Activated naive CD8-positive, alpha-beta T cell (primary cell): ENCODE results near the gene PRL.

Source experiments
- H3K27ac Mint-ChIP-seq: one replicate; pipeline ENCODE4 v1.8.0; 2021; ENCODE audit warnings: mixed read lengths
- H3K27me3 Mint-ChIP-seq: one replicate; pipeline ENCODE4 v1.8.0; 2021; ENCODE audit warnings: mixed read lengths
- H3K36me3 Mint-ChIP-seq: one replicate; pipeline ENCODE4 v1.8.0; 2021; ENCODE audit warnings: mixed read lengths
- H3K4me1 Mint-ChIP-seq: one replicate; pipeline ENCODE4 v1.8.0; 2021; ENCODE audit warnings: low read depth, mixed read lengths
- H3K4me3 Mint-ChIP-seq: one replicate; pipeline ENCODE4 v1.8.0; 2021; ENCODE audit warnings: mild to moderate bottlenecking, mixed read lengths
- H3K9me3 Mint-ChIP-seq: one replicate; pipeline ENCODE4 v1.8.0; 2021; ENCODE audit warnings: low read depth, mixed read lengths

PRL gene

DNA sequence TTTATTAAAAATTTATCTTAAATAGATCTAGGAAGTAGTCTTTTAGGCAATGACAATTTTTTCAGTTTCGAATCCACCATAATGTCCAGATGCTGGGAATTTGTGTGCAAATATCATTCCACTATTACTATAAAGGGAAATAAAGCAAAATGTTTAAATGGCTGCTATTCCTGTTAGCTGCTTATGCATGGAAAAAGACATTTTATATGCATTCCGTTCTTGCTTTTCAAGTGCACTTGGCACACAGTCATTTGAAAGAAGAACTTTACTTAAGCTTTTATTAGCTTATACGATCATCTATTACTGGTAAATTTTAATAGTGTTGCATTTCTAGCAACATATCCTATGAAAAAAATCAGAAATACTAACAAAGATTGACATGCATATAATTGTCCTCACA is 42.0 kb downstream of the PRL start:
- Mint-ChIP-seq H3K27me3 (no peaks in the 10 kb centered on the region), H3K4me1 (no peaks in the 10 kb centered on the region), H3K4me3 (no peak overlapping the region), H3K27ac (no peak overlapping the region), H3K9me3 (no peaks in the 10 kb centered on the region), H3K36me3 (no peaks in the 10 kb centered on the region)

DNA sequence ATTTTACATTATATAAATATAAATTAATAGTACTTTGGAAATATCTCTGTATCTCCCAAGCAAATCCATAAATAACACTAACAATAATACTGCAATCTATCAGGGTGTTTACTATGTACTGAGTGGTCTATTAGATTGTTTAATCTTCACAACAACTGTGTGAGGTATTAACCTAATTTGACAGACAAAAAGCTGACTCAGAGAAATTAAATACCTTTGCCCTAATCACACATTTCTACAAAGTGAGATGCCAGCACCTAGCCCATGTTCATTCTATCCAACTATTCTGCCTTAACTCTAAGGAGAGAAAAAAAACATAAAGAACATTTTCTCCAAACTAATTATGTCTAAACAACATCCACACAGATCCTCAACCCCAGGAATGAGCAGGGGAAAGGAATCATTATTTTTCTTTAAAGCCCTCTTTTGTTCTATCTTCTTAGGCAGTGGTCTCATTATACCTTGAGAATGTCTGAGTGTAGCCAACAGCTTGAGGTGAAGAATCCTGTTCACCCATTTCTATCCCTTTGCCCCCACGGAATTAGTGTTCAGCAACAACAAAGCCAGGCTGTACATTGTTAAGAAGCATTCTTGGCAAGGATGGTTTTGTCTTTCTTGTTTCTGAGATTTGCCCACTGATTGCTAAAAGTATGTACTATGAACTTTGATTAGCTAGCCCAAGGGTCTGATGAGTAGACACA is 42.7 kb downstream of the PRL start:
- Mint-ChIP-seq H3K27me3 (no peaks in the 10 kb centered on the region), H3K4me1 (no peaks in the 10 kb centered on the region), H3K4me3 (no peak overlapping the region), H3K9me3 (no peaks in the 10 kb centered on the region), H3K36me3 (no peaks in the 10 kb centered on the region), H3K27ac (no peak overlapping the region)

DNA sequence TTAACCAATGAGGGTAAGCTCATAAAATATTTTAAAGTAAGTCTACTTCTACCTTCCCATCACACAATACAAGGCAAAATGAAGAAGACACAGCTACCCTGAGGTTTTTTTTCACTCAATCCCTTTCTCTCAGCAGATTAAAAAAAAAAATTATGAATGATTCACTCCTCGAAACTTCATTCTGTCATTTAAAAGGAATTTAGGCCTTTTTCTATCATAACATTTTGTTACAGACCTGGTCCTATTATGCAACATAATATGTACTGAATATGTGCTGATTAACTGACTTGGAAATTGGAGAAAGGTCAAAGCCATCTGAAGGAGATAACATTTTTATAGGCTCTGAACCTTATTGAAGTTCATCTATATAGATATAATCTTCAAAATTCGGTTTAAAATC is 45.5 kb downstream of the PRL start:
- no peaks in the 10 kb centered on the region for H3K4me1 Mint-ChIP-seq
- no peaks in the 10 kb centered on the region for H3K9me3 Mint-ChIP-seq
- no peaks in the 10 kb centered on the region for H3K36me3 Mint-ChIP-seq
- H3K27me3 Mint-ChIP-seq, result no peaks in the 10 kb centered on the region
- no peak overlapping the region for H3K4me3 Mint-ChIP-seq
- H3K27ac Mint-ChIP-seq, result no peak overlapping the region

DNA sequence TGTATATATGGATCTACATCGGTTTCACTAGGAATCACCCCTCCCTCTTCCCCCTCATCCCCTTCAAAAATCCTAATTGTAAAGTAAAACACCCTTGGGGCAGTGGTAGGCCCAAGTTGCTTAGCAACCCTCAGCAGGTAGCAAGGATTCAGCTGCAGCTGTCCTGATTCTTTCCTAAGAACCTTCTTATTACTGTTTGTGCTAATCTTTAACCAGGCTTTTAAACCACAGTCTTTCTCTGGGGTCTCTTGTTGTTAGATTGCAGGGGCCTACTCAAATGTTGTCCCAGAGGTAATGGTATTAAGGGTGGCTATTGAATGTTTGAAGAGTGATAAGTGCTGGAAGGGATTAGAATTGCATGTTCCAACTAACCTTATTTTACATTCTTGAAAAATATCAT is 46.4 kb downstream of the PRL start:
- no peaks in the 10 kb centered on the region for H3K9me3 Mint-ChIP-seq
- no peak overlapping the region for H3K27ac Mint-ChIP-seq
- H3K4me3 Mint-ChIP-seq, result no peak overlapping the region
- H3K27me3 Mint-ChIP-seq, result no peaks in the 10 kb centered on the region
- H3K4me1 Mint-ChIP-seq, result no peaks in the 10 kb centered on the region
- no peaks in the 10 kb centered on the region for H3K36me3 Mint-ChIP-seq

DNA sequence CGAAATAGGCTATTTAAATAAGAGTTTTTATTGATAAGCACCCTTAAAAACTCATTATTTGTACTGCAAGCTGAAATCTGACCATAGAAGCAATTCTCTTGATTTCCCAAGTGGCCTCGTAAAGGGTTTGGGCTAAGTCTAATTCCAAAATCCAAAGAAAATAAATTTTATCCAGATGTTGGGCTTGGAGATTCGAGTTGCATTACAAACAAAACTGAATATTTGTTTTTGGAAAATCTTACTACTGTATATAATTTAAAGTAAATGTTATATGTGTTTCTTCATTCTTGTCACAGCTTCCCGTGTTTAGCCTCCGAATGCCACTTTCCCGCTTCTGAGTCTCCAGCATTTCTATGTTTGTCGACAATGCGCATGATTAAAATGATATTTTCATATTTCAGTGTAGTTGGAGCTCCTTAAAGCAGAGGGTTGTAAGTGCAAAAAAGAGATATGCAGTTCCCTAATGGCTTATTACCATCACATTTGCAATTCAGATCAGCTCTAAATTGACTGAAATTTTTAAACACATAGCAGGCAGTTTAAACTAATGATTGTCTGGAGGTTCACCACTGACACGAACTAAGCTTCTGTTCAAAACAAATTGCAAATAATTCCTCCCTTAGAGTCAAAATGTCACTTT is 47.0 kb downstream of the PRL start:
- Mint-ChIP-seq H3K36me3 (no peaks in the 10 kb centered on the region), H3K27ac (no peak overlapping the region), H3K4me1 (no peaks in the 10 kb centered on the region), H3K9me3 (no peaks in the 10 kb centered on the region), H3K4me3 (no peak overlapping the region), H3K27me3 (no peaks in the 10 kb centered on the region)

DNA sequence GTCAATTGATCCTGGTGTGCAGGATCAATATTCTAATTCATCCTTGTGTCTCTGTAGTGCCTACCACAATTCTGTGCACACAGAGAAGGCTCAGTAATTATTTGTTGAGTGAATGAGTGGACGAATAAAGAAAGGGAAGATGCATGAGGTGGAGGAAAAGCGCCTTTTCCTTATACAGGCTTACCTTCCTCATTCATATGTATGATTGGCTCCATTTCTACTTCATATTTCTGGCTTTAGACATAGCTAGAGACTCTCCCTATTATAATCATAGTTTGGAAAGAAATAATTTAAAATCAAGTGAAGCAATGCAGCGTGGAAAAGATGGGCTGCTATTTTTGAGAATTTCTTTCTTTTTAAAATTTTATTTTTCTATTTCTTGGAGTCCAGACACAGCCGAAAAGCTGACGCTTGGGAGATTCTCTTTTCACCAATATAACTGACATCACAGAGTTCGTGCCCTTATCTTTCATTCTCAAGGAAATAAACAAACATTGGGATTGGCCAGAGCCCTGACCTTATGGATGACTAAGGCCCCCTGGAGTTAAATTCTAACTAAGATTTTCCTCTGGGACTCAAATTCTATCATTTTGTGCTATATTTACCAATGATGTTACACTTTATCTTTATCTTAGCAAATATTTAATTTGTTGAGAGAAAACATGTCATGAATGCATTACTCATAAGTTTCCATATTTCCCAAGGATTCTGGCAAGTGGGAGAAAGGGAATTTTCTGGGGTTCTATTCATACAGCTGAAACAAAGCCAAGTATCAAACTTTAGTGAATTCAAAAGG is 48.1 kb downstream of the PRL start:
- Mint-ChIP-seq H3K4me1 (no peaks in the 10 kb centered on the region), H3K36me3 (no peaks in the 10 kb centered on the region), H3K27me3 (no peaks in the 10 kb centered on the region), H3K27ac (no peak overlapping the region), H3K9me3 (peaks cover 3% of the 10 kb centered on the region), H3K4me3 (no peak overlapping the region)

DNA sequence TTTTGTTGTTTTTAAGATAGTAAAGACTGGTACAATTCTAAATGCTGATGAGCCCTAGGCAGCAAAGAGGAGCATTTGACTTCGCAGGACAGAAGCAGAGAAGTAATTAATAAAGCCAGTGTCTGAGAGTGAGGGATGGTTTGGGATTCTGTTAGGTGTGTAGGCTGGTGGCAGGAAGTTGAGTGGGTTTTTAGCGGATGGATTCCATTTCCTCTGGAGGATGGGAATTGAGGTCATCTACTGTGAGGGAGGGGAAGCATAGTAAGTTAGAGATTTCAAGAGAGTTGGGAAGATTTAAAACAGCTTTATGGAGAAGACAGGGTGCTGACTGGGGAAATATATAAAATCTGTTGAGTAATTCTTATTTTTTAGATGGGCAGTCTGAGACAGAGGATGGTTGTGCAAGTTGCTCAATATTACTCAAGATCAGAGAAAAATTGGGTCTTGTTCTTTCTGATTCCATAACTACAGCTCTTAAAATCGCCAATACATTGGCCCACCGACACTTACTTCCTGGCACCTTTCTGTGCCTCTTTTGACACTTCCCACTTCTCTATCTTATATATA is 48.8 kb downstream of the PRL start:
- Mint-ChIP-seq H3K36me3 (no peaks in the 10 kb centered on the region), H3K27ac (no peak overlapping the region), H3K4me1 (no peaks in the 10 kb centered on the region), H3K9me3 (peaks cover 3% of the 10 kb centered on the region), H3K4me3 (no peak overlapping the region), H3K27me3 (no peaks in the 10 kb centered on the region)

DNA sequence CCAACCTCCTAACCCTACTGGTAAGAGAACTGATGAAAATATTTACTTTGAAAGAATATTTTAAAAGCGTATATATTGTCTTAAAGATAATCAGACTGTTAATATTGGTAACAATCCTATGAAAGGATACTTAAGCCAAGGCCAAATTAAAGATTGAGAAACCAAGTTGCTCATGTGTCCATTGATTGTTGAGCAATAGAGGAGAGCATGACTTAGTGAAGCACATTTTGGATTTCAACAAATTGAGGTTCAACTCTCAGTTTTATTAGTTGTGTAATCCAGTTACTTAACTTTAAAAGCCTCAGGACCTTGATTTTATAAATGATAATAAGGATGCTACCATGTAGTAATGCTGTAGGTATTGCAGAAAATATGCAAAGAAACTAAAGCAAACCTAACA is 56.8 kb downstream of the PRL start:
- no peaks in the 10 kb centered on the region for H3K27me3 Mint-ChIP-seq
- no peak overlapping the region for H3K4me3 Mint-ChIP-seq
- H3K36me3 Mint-ChIP-seq, result no peaks in the 10 kb centered on the region
- H3K9me3 Mint-ChIP-seq, result peaks cover 8% of the 10 kb centered on the region
- H3K4me1 Mint-ChIP-seq, result no peaks in the 10 kb centered on the region
- H3K27ac Mint-ChIP-seq, result no peak overlapping the region

DNA sequence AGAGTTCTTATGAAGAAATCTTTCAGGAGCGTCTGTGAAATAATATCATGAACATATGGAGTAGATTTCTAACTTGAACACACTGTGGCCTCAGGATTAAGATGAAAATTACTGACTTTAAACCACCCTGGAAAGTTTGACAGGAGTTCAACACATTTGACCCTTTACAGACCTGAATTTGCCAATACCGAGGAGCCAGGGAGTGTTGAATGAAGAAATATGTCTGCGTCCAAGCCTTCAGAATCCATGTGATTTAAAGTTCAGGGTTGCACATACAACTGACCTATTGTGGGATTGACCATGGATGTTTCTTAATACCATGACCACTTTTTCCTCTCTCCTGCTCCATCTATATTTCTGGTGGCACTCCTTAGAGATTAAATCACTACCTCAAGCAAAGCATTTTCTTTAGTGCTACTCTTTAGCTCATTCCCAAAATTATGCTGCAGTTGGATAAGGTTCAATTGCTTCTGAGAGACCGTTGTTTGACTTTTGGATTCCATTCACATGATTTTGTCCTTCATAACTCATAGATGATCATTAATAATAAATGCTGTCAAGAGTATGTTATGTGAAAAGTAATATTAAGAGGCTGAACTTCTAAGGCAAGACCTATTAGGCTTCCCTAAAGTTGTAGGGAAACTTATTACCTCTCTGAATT is 57.4 kb downstream of the PRL start:
- Mint-ChIP-seq H3K4me3 (no peak overlapping the region), H3K36me3 (no peaks in the 10 kb centered on the region), H3K4me1 (no peaks in the 10 kb centered on the region), H3K27me3 (no peaks in the 10 kb centered on the region), H3K27ac (no peak overlapping the region), H3K9me3 (peaks cover 8% of the 10 kb centered on the region)

DNA sequence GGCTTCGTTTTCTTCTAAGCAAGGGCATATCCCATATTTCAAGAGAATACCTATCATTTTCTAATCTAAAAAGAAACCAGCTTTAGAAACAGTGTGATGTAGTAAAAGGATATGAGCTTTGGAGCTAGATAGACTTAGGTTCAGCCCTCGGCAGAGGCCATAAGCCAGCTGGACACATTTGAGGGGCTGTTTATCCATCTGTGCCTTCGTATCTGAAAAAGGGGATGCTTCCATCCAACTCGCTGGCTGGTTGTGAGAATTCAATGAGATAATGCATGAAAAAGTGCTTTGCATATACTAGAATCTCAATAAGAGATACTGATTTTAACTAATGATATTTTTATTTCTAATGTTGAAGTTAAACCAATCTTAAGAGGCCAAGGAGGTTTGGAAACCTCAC is 58.0 kb downstream of the PRL start:
- Mint-ChIP-seq H3K36me3 (no peaks in the 10 kb centered on the region), H3K4me1 (no peaks in the 10 kb centered on the region), H3K27me3 (no peaks in the 10 kb centered on the region), H3K27ac (no peak overlapping the region), H3K9me3 (peaks cover 5% of the 10 kb centered on the region), H3K4me3 (no peak overlapping the region)

DNA sequence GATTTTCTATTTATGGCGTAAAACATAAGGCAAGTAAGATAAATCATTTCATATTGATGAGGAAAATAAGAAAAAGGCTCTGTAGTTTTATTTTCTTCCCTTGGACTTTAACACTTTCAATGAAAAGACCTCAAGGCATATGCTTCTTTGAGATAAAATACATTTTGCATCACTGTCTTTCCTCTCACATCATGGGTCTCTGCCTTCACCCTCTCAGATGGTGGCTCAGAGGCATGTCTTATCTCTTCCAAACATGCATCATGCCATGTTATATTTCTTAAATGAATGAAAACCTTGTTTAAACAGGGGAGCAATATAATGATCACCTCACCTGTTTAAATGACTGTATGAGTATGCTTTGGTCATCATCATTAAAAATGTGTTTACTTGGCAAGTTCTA is 59.3 kb downstream of the PRL start:
- peaks cover under 1% of the 10 kb centered on the region for H3K9me3 Mint-ChIP-seq
- no peaks in the 10 kb centered on the region for H3K4me1 Mint-ChIP-seq
- no peaks in the 10 kb centered on the region for H3K36me3 Mint-ChIP-seq
- no peak overlapping the region for H3K4me3 Mint-ChIP-seq
- H3K27ac Mint-ChIP-seq, result no peak overlapping the region
- H3K27me3 Mint-ChIP-seq, result no peaks in the 10 kb centered on the region
